Fibroblast of skin of scalp (primary cell): ENCODE data around the gene GNGT1.
"Not testable (repeated sequence)": the region's sequence is repeated elsewhere in the genome, so short reads cannot be mapped to it uniquely, and the experiment has no call there.

Experiments used
- DNase-seq: peaks from one replicate; pipeline ENCODE4 v3.0.0-alpha.2; 2013

GNGT1 gene

GRCh38 chr7:93910076-93910994 is 4.0 kb downstream of the GNGT1 start:
- DNase-seq, result peak; percentile 50

- not testable (repeated sequence) for DNase-seq
These were observed 4.9 kb downstream of the GNGT1 start for GRCh38 chr7:93911242-93911641.

GRCh38 chr7:93911661-93912060 is 5.3 kb downstream of the GNGT1 start:
- not testable (repeated sequence) for DNase-seq

- no peak for DNase-seq
These were observed 6.8 kb downstream of the GNGT1 start for GRCh38 chr7:93913197-93913596.

GRCh38 chr7:93914581-93915066 is 8.3 kb downstream of the GNGT1 start:
- DNase-seq, result peak; percentile 43

GRCh38 chr7:93915206-93915842 is 9.0 kb downstream of the GNGT1 start:
- DNase-seq, result not testable (repeated sequence)

GRCh38 chr7:93915888-93916287 is 9.5 kb downstream of the GNGT1 start:
- not testable (repeated sequence) for DNase-seq

GRCh38 chr7:93916315-93916714 is 9.9 kb downstream of the GNGT1 start:
- not testable (repeated sequence) for DNase-seq

- DNase-seq, result no peak
These were observed 14.3 kb downstream of the GNGT1 start for GRCh38 chr7:93920496-93921182.

GRCh38 chr7:93921186-93921585 is 14.8 kb downstream of the GNGT1 start:
- DNase-seq, result no peak

GRCh38 chr7:93921607-93922566 is 15.5 kb downstream of the GNGT1 start, which contains the start of gene GNG11:
Gene GNG11, plus strand, starts transcription at chr7:93921735. Its CDS starts 403 bp downstream, at chr7:93922138.
- DNase-seq, result peak; percentile 84

- no peak for DNase-seq
These were observed 16.9 kb downstream of the GNGT1 start for GRCh38 chr7:93923296-93923695.

- no peak for DNase-seq
These were observed 17.6 kb downstream of the GNGT1 start for GRCh38 chr7:93923942-93924341.

GRCh38 chr7:93926800-93927199 is 20.4 kb downstream of the GNGT1 start:
- DNase-seq, result no peak

GRCh38 chr7:93927585-93927984 is 21.2 kb downstream of the GNGT1 start:
- DNase-seq, result no peak

GRCh38 chr7:93931655-93932054 is 25.3 kb downstream of the GNGT1 start:
- no peak for DNase-seq

GRCh38 chr7:93933156-93933555 is 26.8 kb downstream of the GNGT1 start:
- DNase-seq, result no peak

GRCh38 chr7:93935102-93935501 is 28.7 kb downstream of the GNGT1 start:
- no peak for DNase-seq

- no peak for DNase-seq
These were observed 31.5 kb downstream of the GNGT1 start for GRCh38 chr7:93937818-93938217.

GRCh38 chr7:93938293-93938692 is 31.9 kb downstream of the GNGT1 start:
- no peak for DNase-seq

- DNase-seq, result peak; percentile 68
These were observed 35.6 kb downstream of the GNGT1 start for GRCh38 chr7:93941945-93942344.
